ENCODE data around the gene KREMEN1.

DNA sequence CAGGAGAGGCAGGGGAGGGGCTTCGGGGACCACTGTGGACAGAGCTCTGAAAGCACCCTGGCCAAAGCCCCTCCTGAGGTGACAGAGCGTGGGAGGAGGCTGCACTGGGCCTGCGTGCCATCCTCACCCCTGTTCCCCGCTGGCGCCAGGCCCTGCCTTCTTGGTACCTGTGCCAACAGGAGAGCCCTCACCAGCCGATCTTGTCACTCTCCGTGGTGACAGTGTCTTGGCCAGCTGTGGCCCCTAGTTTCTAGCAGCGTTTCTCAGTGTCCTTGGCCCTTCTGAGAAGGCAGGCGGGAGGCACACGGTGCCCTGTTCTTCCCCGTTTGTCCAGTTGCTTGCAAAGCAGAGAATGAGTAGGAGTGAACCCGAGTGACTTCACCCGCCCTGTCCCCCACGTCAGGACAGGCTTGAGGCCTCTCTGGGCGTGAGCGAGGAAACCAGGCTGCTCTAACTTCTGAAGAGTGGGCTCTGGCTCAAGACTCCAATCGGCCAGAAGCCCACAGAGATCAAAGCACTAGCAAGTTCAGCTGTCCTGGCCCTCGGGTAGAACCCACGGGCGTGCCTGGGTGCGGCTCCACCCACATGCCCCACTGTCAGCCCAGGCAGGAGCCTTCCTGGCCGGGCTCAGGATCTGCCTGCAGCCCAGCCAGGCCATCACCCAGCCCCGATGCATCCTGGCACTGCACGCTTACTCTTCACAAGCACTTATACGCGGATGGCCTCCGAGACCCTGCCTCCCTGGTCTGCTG, 72.7 kb downstream of the KREMEN1 start:
- TF ChIP-seq CTCF (IDR thresholded peaks at IDR 0.05), result no peak
- TF ChIP-seq EZH2 (IDR thresholded peaks at IDR 0.05), result no peak
- no peak for TF ChIP-seq EZH2phosphoT487 (IDR thresholded peaks at IDR 0.05)

Measured in neural progenitor cell (in vitro differentiated cells).